GM21528 (cell line): ENCODE measurements around the gene ZBTB7C.

Source experiments
- ATAC-seq: cut with Tn5 transposase; IDR thresholded peaks from one replicate; pipeline ENCODE4 v1.9.1; 2021; ENCODE audit warnings: mild to moderate bottlenecking, moderate library complexity; ENCODE audit not compliant: unreplicated experiment, low FRiP score

The ZBTB7C gene

GRCh38 chr18:48419277-48420022 is 10.3 kb upstream of the ZBTB7C start:
- no peak for ATAC-seq

GRCh38 chr18:48418539-48419276 is 9.5 kb upstream of the ZBTB7C start:
- no peak for ATAC-seq

- no peak for ATAC-seq
Observed at GRCh38 chr18:48417985-48418384, 8.8 kb upstream of the ZBTB7C start.

GRCh38 chr18:48413342-48413741 is 4.2 kb upstream of the ZBTB7C start:
- no peak for ATAC-seq

GRCh38 chr18:48412339-48412929 is 3.3 kb upstream of the ZBTB7C start:
- no peak for ATAC-seq

- ATAC-seq, result peak; percentile 96
Observed at GRCh38 chr18:48410095-48410920, 1.1 kb upstream of the ZBTB7C start.

- ATAC-seq, result no peak
Observed at GRCh38 chr18:48409591-48410094, 460 bp upstream of the ZBTB7C start.

- no peak for ATAC-seq
Observed at GRCh38 chr18:48408111-48408726, 964 bp downstream of the ZBTB7C start.

- no peak for ATAC-seq
Observed at GRCh38 chr18:48407358-48407757, 1.8 kb downstream of the ZBTB7C start.

GRCh38 chr18:48405978-48406377 is 3.2 kb downstream of the ZBTB7C start:
- ATAC-seq, result no peak

GRCh38 chr18:48404716-48405507 is 4.3 kb downstream of the ZBTB7C start:
- no peak for ATAC-seq

- ATAC-seq, result no peak
Observed at GRCh38 chr18:48402953-48403352, 6.2 kb downstream of the ZBTB7C start.

- ATAC-seq, result no peak
Observed at GRCh38 chr18:48399303-48400075, 9.7 kb downstream of the ZBTB7C start.

- ATAC-seq, result no peak
Observed at GRCh38 chr18:48398074-48398473, 11.1 kb downstream of the ZBTB7C start.

GRCh38 chr18:48397021-48397420 is 12.2 kb downstream of the ZBTB7C start:
- ATAC-seq, result no peak

- ATAC-seq, result no peak
Observed at GRCh38 chr18:48396561-48396960, 12.6 kb downstream of the ZBTB7C start.

- no peak for ATAC-seq
Observed at GRCh38 chr18:48395646-48396045, 13.5 kb downstream of the ZBTB7C start.

- ATAC-seq, result no peak
Observed at GRCh38 chr18:48394176-48394575, 15.0 kb downstream of the ZBTB7C start.

- no peak for ATAC-seq
Observed at GRCh38 chr18:48393776-48394175, 15.4 kb downstream of the ZBTB7C start.
